HG02852 (cell line): ENCODE data around the gene ANKUB1.

Experiments used
- ATAC-seq: cut with Tn5 transposase; IDR thresholded peaks from one replicate; pipeline ENCODE4 v1.9.1; 2021; ENCODE audit warnings: mild to moderate bottlenecking, moderate library complexity; ENCODE audit not compliant: unreplicated experiment

The ANKUB1 gene

GRCh38 chr3:149713730-149714654 lies 78.4 kb downstream of the ANKUB1 start:
- ATAC-seq, result no peak
